Panc1 (cell line): ENCODE data around the gene ATG4A. TPM values are rescaled to one million over a fixed set of nuclear protein-coding genes. Genes with fewer than 3 reads are reported as not detected.

Experiments
- ATAC-seq: fragments of 200-7000 bp; cut with Tn5 transposase; 2 replicates; pipeline ENCODE4 v1.9.1; 2020; ENCODE audit warnings: mild to moderate bottlenecking, moderate library complexity
- BruUV-seq: library from RNA; stranded (reverse); fragments of 400-500 nt; replicated peaks from 2 replicates; lab custom pipeline; 2021; lab: Mats Ljungman, UMichigan
- CTCF ChIA-PET: fragments of 300-600 bp; sonication (Branson Sonifier 250); formaldehyde crosslinking; loops from one replicate; lab custom pipeline; 2022; ENCODE audit warnings: antibody characterized with exemption; lab: Charles Lee
- POLR2A ChIA-PET: fragments of 300-600 bp; sonication (Branson Sonifier 250); formaldehyde crosslinking; loops from one replicate; lab custom pipeline; 2022; ENCODE audit warnings: antibody characterized with exemption; lab: Charles Lee
- DNase-seq: peaks from one replicate; pipeline ENCODE4 v3.0.0-alpha.2; 2010; ENCODE audit warnings: low read depth, low spot score
- H3K27ac ChIP-seq: 2 replicates; pipeline ENCODE4 v1.5.1; 2011; ENCODE audit warnings: mild to moderate bottlenecking, low read length, inconsistent platforms
- H3K27me3 ChIP-seq: fragments of 200-500 bp; sonication (Bioruptor generic); 2 replicates; pipeline ENCODE4 v1.6.0; 2014; ENCODE audit warnings: low read length, inconsistent platforms; ENCODE audit not compliant: control insufficient read depth, insufficient read depth
- H3K36me3 ChIP-seq: fragments of 200-500 bp; sonication (Bioruptor generic); 2 replicates; pipeline ENCODE4 v1.5.1; 2014; ENCODE audit warnings: inconsistent platforms, mild to moderate bottlenecking, low read length, moderate library complexity; ENCODE audit not compliant: control insufficient read depth, insufficient read depth
- H3K4me1 ChIP-seq: 2 replicates; pipeline ENCODE4 v1.5.1; 2011; ENCODE audit warnings: inconsistent platforms, mild to moderate bottlenecking, low read length, moderate library complexity; ENCODE audit not compliant: control insufficient read depth, insufficient read depth
- H3K4me3 ChIP-seq, 2 experiments: 2 replicates each; pipeline ENCODE4 v1.5.1; 2011 to 2012; ENCODE audit warnings: low read depth in 2 of 2, low read length in 2 of 2, mild to moderate bottlenecking in 2 of 2, inconsistent platforms in 1 of 2, moderate library complexity in 1 of 2
- H3K9me3 ChIP-seq: fragments of 200-500 bp; sonication (Bioruptor generic); 2 replicates; pipeline ENCODE4 v1.5.1; 2014; ENCODE audit warnings: low read depth, mild to moderate bottlenecking, inconsistent platforms, low read length, moderate library complexity; ENCODE audit not compliant: control insufficient read depth, insufficient read depth
- POLR2AphosphoS5 ChIP-seq: IDR thresholded peaks from 2 replicates; pipeline ENCODE4 v1.6.1; 2012; ENCODE audit warnings: mild to moderate bottlenecking, low read depth, low read length, moderate library complexity
- SIN3A ChIP-seq: IDR thresholded peaks from 2 replicates; pipeline ENCODE4 v1.6.1; 2012; ENCODE audit warnings: low read depth, mild to moderate bottlenecking, low read length, moderate library complexity, borderline replicate concordance; ENCODE audit not compliant: insufficient read depth
- TCF7L2 ChIP-seq: IDR thresholded peaks from 2 replicates; pipeline ENCODE4 v1.6.1; 2011; ENCODE audit warnings: mild to moderate bottlenecking, low read depth, low read length, inconsistent platforms
- in situ Hi-C: cut with HindIII; loops from 2 replicates; pipeline ENCODE4 v1.10.0; 2016; ENCODE audit warnings: low sequenced_read_pairs, low pct_unique_long_range_greater_than_20kb
- intact Hi-C: fragments of 100-400 bp; cut with micrococcal nuclease; formaldehyde crosslinking; loops from one replicate; pipeline ENCODE4 v1.10.0; 2022; ENCODE audit not compliant: unreplicated experiment
- total RNA-seq: library from RNA; stranded (reverse); gene quantifications from one replicate; pipeline ENCODE4 v1.2.1, GENCODE V29; 2021; ENCODE audit not compliant: unreplicated experiment
- TF ChIP-seq, protein P1 (sequence below), 2 experiments: IDR thresholded peaks; 2 replicates each; pipeline ENCODE4 v1.6.1; 2011 to 2012; ENCODE audit warnings: low read depth in 2 of 2, control low read depth in 1 of 2, low read length in 1 of 2, mild to moderate bottlenecking in 1 of 2, moderate library complexity in 1 of 2; ENCODE audit not compliant: insufficient read depth in 1 of 2
- TF ChIP-seq, protein P2 (sequence below): fragments of 450-650 bp; IDR thresholded peaks from 2 replicates; pipeline ENCODE4 v1.5.1; 2017; ENCODE audit warnings: mild to moderate bottlenecking

ATG4A gene
- total RNA-seq, 1 experiment from 2014 or later, result 13.7 TPM

DNA sequence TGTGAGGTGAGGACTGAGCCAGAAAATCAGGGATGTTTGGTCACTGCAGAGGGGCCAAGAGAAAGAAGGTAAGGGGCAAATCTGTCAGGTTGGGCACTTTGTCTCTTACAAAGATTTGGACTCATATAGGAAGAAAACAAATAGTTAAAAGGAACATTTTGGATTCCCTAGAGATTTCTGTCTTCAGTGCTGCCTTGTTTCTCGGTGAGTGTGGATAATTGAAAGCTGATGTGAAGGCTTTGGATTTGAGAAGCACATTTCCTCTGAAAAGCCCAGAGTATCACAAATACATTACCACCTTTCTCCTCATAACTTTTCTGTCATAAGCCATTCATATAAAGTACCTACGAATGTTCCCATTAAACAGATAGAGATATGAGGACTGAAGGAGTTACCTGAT is 107.5 kb downstream of the ATG4A start:
- TF ChIP-seq, protein P1, sequence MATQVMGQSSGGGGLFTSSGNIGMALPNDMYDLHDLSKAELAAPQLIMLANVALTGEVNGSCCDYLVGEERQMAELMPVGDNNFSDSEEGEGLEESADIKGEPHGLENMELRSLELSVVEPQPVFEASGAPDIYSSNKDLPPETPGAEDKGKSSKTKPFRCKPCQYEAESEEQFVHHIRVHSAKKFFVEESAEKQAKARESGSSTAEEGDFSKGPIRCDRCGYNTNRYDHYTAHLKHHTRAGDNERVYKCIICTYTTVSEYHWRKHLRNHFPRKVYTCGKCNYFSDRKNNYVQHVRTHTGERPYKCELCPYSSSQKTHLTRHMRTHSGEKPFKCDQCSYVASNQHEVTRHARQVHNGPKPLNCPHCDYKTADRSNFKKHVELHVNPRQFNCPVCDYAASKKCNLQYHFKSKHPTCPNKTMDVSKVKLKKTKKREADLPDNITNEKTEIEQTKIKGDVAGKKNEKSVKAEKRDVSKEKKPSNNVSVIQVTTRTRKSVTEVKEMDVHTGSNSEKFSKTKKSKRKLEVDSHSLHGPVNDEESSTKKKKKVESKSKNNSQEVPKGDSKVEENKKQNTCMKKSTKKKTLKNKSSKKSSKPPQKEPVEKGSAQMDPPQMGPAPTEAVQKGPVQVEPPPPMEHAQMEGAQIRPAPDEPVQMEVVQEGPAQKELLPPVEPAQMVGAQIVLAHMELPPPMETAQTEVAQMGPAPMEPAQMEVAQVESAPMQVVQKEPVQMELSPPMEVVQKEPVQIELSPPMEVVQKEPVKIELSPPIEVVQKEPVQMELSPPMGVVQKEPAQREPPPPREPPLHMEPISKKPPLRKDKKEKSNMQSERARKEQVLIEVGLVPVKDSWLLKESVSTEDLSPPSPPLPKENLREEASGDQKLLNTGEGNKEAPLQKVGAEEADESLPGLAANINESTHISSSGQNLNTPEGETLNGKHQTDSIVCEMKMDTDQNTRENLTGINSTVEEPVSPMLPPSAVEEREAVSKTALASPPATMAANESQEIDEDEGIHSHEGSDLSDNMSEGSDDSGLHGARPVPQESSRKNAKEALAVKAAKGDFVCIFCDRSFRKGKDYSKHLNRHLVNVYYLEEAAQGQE (IDR thresholded peaks at IDR 0.05; ENCODE audit: insufficient read depth in 1 of 2, low read depth in 2 of 2, low read length in 1 of 2), result no peak
- no peak for TF ChIP-seq SIN3A
- no peak for TF ChIP-seq TCF7L2
- TF ChIP-seq, protein P2, sequence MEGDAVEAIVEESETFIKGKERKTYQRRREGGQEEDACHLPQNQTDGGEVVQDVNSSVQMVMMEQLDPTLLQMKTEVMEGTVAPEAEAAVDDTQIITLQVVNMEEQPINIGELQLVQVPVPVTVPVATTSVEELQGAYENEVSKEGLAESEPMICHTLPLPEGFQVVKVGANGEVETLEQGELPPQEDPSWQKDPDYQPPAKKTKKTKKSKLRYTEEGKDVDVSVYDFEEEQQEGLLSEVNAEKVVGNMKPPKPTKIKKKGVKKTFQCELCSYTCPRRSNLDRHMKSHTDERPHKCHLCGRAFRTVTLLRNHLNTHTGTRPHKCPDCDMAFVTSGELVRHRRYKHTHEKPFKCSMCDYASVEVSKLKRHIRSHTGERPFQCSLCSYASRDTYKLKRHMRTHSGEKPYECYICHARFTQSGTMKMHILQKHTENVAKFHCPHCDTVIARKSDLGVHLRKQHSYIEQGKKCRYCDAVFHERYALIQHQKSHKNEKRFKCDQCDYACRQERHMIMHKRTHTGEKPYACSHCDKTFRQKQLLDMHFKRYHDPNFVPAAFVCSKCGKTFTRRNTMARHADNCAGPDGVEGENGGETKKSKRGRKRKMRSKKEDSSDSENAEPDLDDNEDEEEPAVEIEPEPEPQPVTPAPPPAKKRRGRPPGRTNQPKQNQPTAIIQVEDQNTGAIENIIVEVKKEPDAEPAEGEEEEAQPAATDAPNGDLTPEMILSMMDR, result no peak
- no peak for TF ChIP-seq POLR2AphosphoS5
- DNase-seq, result no peak
- CTCF ChIA-PET, result no interaction called here
- H3K36me3 ChIP-seq, result no peaks in the 10 kb centered on the region
- H3K4me1 ChIP-seq, result no peaks in the 10 kb centered on the region; the same call in 1 of the 2 replicates
- H3K27me3 ChIP-seq, result 0 out of 2 replicates have a peak, but pooled peaks cover 2% of the 10 kb centered on the region
- in situ Hi-C loops, result no loop called here
- no peak overlapping the region for H3K27ac ChIP-seq
- ATAC-seq, result no peak
- no peak overlapping the region for H3K4me3 ChIP-seq
- BruUV-seq, result no TSS peak
- H3K9me3 ChIP-seq, result no peaks in the 10 kb centered on the region
- intact Hi-C loops, result no loop called here
- POLR2A ChIA-PET, result no interaction called here

- DNase-seq (no peak), ATAC-seq (no peak)
- Histone ChIP-seq H3K4me3 (no peak overlapping the region), H3K36me3 (no peaks in the 10 kb centered on the region), H3K27ac (no peak overlapping the region), H3K27me3 (0 out of 2 replicates have a peak, but pooled peaks cover 3% of the 10 kb centered on the region), H3K4me1 (no peaks in the 10 kb centered on the region; the same call in 1 of the 2 replicates), H3K9me3 (no peaks in the 10 kb centered on the region)
- TF ChIP-seq SIN3A, result no peak
- TF ChIP-seq, protein P2, result peak; percentile 72
- ChIA-PET CTCF (no interaction called here), POLR2A (no interaction called here)
- in situ Hi-C loops, result no loop called here
- no TSS peak for BruUV-seq
- intact Hi-C loops, result no loop called here
These were observed 108.1 kb downstream of the ATG4A start for GRCh38 chrX:108199691-108200090.
